ENCODE results near the gene C19orf81. TPM values are rescaled to one million over a fixed set of nuclear protein-coding genes. Genes with fewer than 3 reads are reported as not detected.

C19orf81 gene
- total and polyA plus RNA-seq, 4 donors: 1.3 to 2.5 (median 1.7) TPM; not detected in 1

DNA sequence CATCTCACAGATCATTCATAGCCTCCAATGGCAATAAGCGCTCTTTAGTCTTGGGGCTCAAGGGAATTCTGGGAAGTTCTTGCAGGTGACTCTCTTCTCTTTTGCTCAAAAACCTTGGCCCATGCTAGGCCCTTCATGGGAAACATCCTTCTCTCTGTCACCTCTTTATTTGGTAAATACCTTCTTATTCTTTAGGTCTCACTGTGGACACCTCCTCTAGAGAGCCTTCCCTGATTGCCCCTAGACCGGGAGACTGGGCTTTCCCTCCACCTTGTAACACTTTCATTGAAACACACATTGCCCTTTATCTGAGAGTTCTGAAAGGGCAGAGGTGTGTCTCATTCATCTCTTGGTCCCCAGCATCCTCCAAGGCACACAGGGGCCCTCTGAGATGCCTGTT lies 1.9 kb downstream of the C19orf81 start:
- WGBS, 2 donors: 78 to 88% methylated on average over 2 of the region's 2 CpGs
- no peaks in the 10 kb centered on the region for H3K4me1 ChIP-seq (ENCODE audit: control insufficient read depth in 5 of 5, insufficient read depth in 5 of 5, low read length in 5 of 5)

DNA sequence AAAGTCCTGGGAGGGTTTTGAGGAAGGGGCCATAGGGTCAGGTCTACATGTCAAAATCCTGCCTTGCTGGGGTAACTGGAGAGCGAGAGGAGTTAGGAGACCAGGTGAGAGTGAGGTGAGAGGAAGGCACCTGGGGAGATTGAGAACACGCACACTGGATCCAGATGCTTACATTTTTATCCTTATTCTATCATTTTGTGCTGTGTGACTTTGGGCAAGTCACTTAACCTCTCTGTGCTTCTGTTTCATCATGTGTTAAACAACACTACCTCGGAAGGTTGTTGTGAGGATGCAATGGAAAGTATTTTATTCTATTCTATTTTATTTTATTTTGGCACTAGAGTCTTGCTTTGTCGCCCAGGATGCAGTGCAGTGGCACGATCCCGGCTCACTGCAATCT lies 3.5 kb downstream of the C19orf81 start:
- Histone ChIP-seq H3K9me3 (ENCODE audit: control insufficient read depth in 4 of 4, insufficient read depth in 3 of 4, low read length in 3 of 4) (peaks cover 0 to 14% (median 3%) of the 10 kb centered on the region in 4 donors), H3K4me3 (no peak overlapping the region), H3K36me3 (ENCODE audit: control insufficient read depth in 4 of 4, insufficient read depth in 4 of 4, low read length in 4 of 4) (no peaks in the 10 kb centered on the region), H3K4me1 (ENCODE audit: control insufficient read depth in 5 of 5, insufficient read depth in 5 of 5, low read length in 5 of 5) (peaks cover 0 to under 1% (median 0%) of the 10 kb centered on the region in 5 donors), H3K9ac (ENCODE audit: insufficient read depth in 1 of 2, low read length in 2 of 2) (no peak overlapping the region), H3K27ac (ENCODE audit: low read depth in 1 of 2, low read length in 1 of 2) (no peak overlapping the region), H3K27me3 (ENCODE audit: control insufficient read depth in 3 of 3, insufficient read depth in 3 of 3, low read length in 2 of 3) (peaks cover 2 to 30% (median 3%) of the 10 kb centered on the region in 3 donors)
- ATAC-seq (ENCODE audit: insufficient read depth, low FRiP score) (no peak), DNase-seq (no peak)
- WGBS, 2 donors: 91 to 95% methylated on average over 6 of the region's 6 CpGs
- TF ChIP-seq, protein P1, sequence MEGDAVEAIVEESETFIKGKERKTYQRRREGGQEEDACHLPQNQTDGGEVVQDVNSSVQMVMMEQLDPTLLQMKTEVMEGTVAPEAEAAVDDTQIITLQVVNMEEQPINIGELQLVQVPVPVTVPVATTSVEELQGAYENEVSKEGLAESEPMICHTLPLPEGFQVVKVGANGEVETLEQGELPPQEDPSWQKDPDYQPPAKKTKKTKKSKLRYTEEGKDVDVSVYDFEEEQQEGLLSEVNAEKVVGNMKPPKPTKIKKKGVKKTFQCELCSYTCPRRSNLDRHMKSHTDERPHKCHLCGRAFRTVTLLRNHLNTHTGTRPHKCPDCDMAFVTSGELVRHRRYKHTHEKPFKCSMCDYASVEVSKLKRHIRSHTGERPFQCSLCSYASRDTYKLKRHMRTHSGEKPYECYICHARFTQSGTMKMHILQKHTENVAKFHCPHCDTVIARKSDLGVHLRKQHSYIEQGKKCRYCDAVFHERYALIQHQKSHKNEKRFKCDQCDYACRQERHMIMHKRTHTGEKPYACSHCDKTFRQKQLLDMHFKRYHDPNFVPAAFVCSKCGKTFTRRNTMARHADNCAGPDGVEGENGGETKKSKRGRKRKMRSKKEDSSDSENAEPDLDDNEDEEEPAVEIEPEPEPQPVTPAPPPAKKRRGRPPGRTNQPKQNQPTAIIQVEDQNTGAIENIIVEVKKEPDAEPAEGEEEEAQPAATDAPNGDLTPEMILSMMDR (IDR thresholded peaks at IDR 0.05; ENCODE audit: control extremely low read depth, extremely low read depth): no peak

More for the DNA sequence above, 1.9 kb downstream of the C19orf81 start:
- Histone ChIP-seq H3K36me3 (ENCODE audit: control insufficient read depth in 4 of 4, insufficient read depth in 4 of 4, low read length in 4 of 4) (no peaks in the 10 kb centered on the region), H3K27me3 (ENCODE audit: control insufficient read depth in 3 of 3, insufficient read depth in 3 of 3, low read length in 2 of 3) (peaks cover 3 to 23% (median 3%) of the 10 kb centered on the region in 3 donors), H3K9ac (ENCODE audit: insufficient read depth in 1 of 2, low read length in 2 of 2) (no peak overlapping the region), H3K9me3 (ENCODE audit: control insufficient read depth in 4 of 4, insufficient read depth in 3 of 4, low read length in 3 of 4) (peaks cover 0 to 17% (median 3%) of the 10 kb centered on the region in 4 donors), H3K4me3 (no peak overlapping the region), H3K27ac (ENCODE audit: low read depth in 1 of 2, low read length in 1 of 2) (no peak overlapping the region)
- TF ChIP-seq, protein P1 (IDR thresholded peaks at IDR 0.05; ENCODE audit: control extremely low read depth, extremely low read depth): no peak
- DNase-seq (no peak), ATAC-seq (ENCODE audit: insufficient read depth, low FRiP score) (no peak)

DNA sequence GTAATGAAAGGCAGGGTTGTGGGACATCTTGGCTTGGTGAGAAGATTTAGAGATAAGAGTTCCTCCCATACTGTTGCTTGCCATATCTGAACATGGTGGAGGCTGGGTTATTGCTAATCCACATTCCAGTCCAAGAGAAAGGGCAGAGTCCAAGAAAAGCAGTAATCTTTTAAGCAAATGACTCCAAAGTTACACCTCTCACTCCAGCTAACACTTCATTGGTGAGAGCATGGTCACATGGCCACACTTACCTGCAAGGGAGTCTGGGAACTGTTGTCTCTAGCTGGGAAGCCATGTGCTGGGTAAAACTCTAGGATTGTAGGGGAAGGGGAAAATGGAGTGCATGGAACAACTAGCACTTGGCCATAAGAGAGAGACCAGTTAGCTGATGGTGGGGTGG lies 5.6 kb downstream of the C19orf81 start:
- ATAC-seq (ENCODE audit: insufficient read depth, low FRiP score): no peak
- no peaks in the 10 kb centered on the region for H3K36me3 ChIP-seq (ENCODE audit: control insufficient read depth in 4 of 4, insufficient read depth in 4 of 4, low read length in 4 of 4)
- peaks cover 0 to 14% (median 3%) of the 10 kb centered on the region in 4 donors for H3K9me3 ChIP-seq (ENCODE audit: control insufficient read depth in 4 of 4, insufficient read depth in 3 of 4, low read length in 3 of 4)
- H3K27ac ChIP-seq (ENCODE audit: low read depth in 1 of 2, low read length in 1 of 2): no peak overlapping the region
- TF ChIP-seq, protein P1 (IDR thresholded peaks at IDR 0.05; ENCODE audit: control extremely low read depth, extremely low read depth): no peak
- no peak overlapping the region for H3K9ac ChIP-seq (ENCODE audit: insufficient read depth in 1 of 2, low read length in 2 of 2)
- H3K27me3 ChIP-seq (ENCODE audit: control insufficient read depth in 3 of 3, insufficient read depth in 3 of 3, low read length in 2 of 3): peaks cover 3 to 33% (median 8%) of the 10 kb centered on the region in 3 donors
- no peak for DNase-seq
- no peak overlapping the region for H3K4me3 ChIP-seq
- peaks cover 0 to 13% (median 0%) of the 10 kb centered on the region in 5 donors for H3K4me1 ChIP-seq (ENCODE audit: control insufficient read depth in 5 of 5, insufficient read depth in 5 of 5, low read length in 5 of 5)

DNA sequence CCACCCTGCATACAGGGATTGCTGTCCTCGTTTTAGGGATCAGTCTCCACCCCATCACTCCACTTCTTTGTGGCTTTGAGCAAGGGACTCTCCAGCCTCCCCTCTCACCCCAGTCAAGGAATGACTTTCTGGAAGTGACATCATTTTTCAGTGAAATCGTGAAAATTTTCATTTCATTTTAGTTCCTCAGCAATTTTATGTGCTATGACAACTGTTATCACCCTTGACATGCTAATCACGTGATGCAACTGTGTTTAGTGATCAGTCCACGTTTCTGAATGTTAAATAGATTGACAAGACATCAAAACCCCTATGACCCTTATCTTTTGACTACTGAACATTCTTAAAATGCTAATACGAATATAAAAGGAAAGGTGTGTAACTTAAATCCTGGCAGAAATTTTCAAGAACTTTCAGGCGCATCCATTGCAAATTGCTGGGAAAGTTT lies 8.0 kb downstream of the C19orf81 start:
- H3K4me1 ChIP-seq (ENCODE audit: control insufficient read depth in 5 of 5, insufficient read depth in 5 of 5, low read length in 5 of 5): peaks cover 0 to 13% (median 0%) of the 10 kb centered on the region in 5 donors
- no peak for DNase-seq
- no peak overlapping the region for H3K4me3 ChIP-seq
- TF ChIP-seq, protein P1 (IDR thresholded peaks at IDR 0.05; ENCODE audit: control extremely low read depth, extremely low read depth): no peak
- H3K9ac ChIP-seq (ENCODE audit: insufficient read depth in 1 of 2, low read length in 2 of 2): no peak overlapping the region
- no peak overlapping the region for H3K27ac ChIP-seq (ENCODE audit: low read depth in 1 of 2, low read length in 1 of 2)
- peaks cover 8 to 49% (median 19%) of the 10 kb centered on the region in 3 donors for H3K27me3 ChIP-seq (ENCODE audit: control insufficient read depth in 3 of 3, insufficient read depth in 3 of 3, low read length in 2 of 3)
- peaks cover 0 to 14% (median 3%) of the 10 kb centered on the region in 4 donors for H3K9me3 ChIP-seq (ENCODE audit: control insufficient read depth in 4 of 4, insufficient read depth in 3 of 4, low read length in 3 of 4)
- no peak for ATAC-seq (ENCODE audit: insufficient read depth, low FRiP score)
- H3K36me3 ChIP-seq (ENCODE audit: control insufficient read depth in 4 of 4, insufficient read depth in 4 of 4, low read length in 4 of 4): no peaks in the 10 kb centered on the region
- WGBS, 2 donors: 58 to 60% methylated on average over 6 of the region's 6 CpGs

Data from lung (tissue), 12 donors.